ENCODE results near the gene RIIAD1. TPM values are rescaled to one million over a fixed set of nuclear protein-coding genes. Genes with fewer than 3 reads are reported as not detected.

Gene RIIAD1
- total RNA-seq (10 to 100 TPM in 1 of 7 donors, under 1 TPM in 3, not detected in 3; 0.51 to 34.9 (median 0.61) TPM), polyA plus RNA-seq (not detected)
- long read RNA-seq, donor 1 = 0 reads
- long read RNA-seq, donor 2, partial matches to known transcripts = 0 of 2 reads
- long read RNA-seq, donor 2, other reads (novel, unspliced or antisense) = 0 of 2 reads
- long read RNA-seq, donor 3, partial matches to known transcripts = 0 of 1 reads
- long read RNA-seq, donor 3, other reads (novel, unspliced or antisense) = 1 of 1 reads

- H3K4me1 ChIP-seq (ENCODE audit: insufficient read depth) = peaks cover 9% of the 10 kb centered on the region
- intact Hi-C loops (cut with DNase I) = no loop called here
- no peaks in the 10 kb centered on the region for H3K27me3 ChIP-seq
- no peaks in the 10 kb centered on the region for H3K36me3 ChIP-seq
- DNase-seq = peak; percentile 42 to 67 (median 53)
- H3K4me3 ChIP-seq = peak within 1 kb of the TSS; percentile 43
- TF ChIP-seq POLR2A (IDR thresholded peaks at IDR 0.05) (no peak), CTCF (IDR thresholded peaks at IDR 0.05) (no peak), EP300 (IDR thresholded peaks at IDR 0.05) (no peak)
- no peaks in the 10 kb centered on the region for H3K9me3 ChIP-seq
- H3K27ac ChIP-seq = peak within 1 kb of the TSS; percentile 17 to 68
- 0 to 3% (median 1%) methylated on average over 28 to 44 of the region's 44 CpGs for WGBS, 3 donors
Measured at GRCh38 chr1:151720974-151721787, at the start of gene RIIAD1. Gene RIIAD1, plus strand, starts transcription at chr1:151721522. Its CDS starts 15 bp downstream, at chr1:151721537.

DNA sequence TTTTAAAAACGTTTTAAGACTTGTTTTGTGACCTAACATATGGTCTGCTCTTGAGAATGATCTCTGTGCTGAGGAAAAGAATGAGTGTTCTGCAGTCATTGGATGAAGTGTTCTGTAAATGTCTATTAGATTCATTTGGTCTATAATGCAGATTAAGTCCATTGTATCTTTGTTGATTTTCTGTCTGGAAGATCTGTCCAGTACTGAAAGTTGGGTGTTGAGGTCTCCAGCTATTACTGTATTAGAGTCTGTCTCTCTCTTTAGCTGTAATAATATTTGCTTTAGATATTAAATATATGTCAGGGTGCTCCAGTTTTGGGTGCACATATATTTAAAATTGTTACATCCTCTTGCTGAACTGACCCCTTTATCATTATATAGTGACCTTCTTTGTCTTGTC is 47.9 kb upstream of the RIIAD1 start:
- TF ChIP-seq POLR2A (IDR thresholded peaks at IDR 0.05) = no peak
- TF ChIP-seq CTCF (IDR thresholded peaks at IDR 0.05) = no peak
- TF ChIP-seq EP300 (IDR thresholded peaks at IDR 0.05) = no peak
- DNase-seq = no peak
- 70 to 77% (median 75%) methylated on average over 1 of the region's 1 CpG for WGBS, 3 donors
- H3K36me3 ChIP-seq = no peaks in the 10 kb centered on the region
- no peaks in the 10 kb centered on the region for H3K4me1 ChIP-seq (ENCODE audit: insufficient read depth)
- H3K4me3 ChIP-seq = no peak overlapping the region
- H3K27me3 ChIP-seq = no peaks in the 10 kb centered on the region
- intact Hi-C loops (cut with DNase I) = no loop called here
- peaks cover 0 to 5% of the 10 kb centered on the region in 2 donors for H3K9me3 ChIP-seq
- H3K27ac ChIP-seq = no peak overlapping the region

- TF ChIP-seq EP300 (IDR thresholded peaks at IDR 0.05) (no peak), POLR2A (IDR thresholded peaks at IDR 0.05) (no peak), CTCF (IDR thresholded peaks at IDR 0.05) (no peak)
- 76 to 89% (median 89%) methylated on average over 4 of the region's 4 CpGs for WGBS, 3 donors
- no peak overlapping the region for H3K4me3 ChIP-seq
- no peak for DNase-seq
- no peaks in the 10 kb centered on the region for H3K4me1 ChIP-seq (ENCODE audit: insufficient read depth)
- H3K27me3 ChIP-seq = no peaks in the 10 kb centered on the region
- intact Hi-C loops (cut with DNase I) = no loop called here
- no peaks in the 10 kb centered on the region for H3K9me3 ChIP-seq
- no peak overlapping the region for H3K27ac ChIP-seq
- H3K36me3 ChIP-seq = no peaks in the 10 kb centered on the region
Measured at GRCh38 chr1:151680391-151680790, 40.9 kb upstream of the RIIAD1 start.

GRCh38 chr1:151680826-151681225 is 40.5 kb upstream of the RIIAD1 start:
- TF ChIP-seq POLR2A (IDR thresholded peaks at IDR 0.05) (no peak), EP300 (IDR thresholded peaks at IDR 0.05) (no peak), CTCF (IDR thresholded peaks at IDR 0.05) (no peak)
- H3K9me3 ChIP-seq = no peaks in the 10 kb centered on the region
- no peaks in the 10 kb centered on the region for H3K4me1 ChIP-seq (ENCODE audit: insufficient read depth)
- no peaks in the 10 kb centered on the region for H3K27me3 ChIP-seq
- no peak overlapping the region for H3K27ac ChIP-seq
- no peak for DNase-seq
- H3K4me3 ChIP-seq = no peak overlapping the region
- 35 to 44% (median 39%) methylated on average over 3 of the region's 3 CpGs for WGBS, 3 donors
- intact Hi-C loops (cut with DNase I) = no loop called here
- H3K36me3 ChIP-seq = no peaks in the 10 kb centered on the region
